Colonic mucosa (tissue), 4 donors: ENCODE data around the gene ARID4B. TPM values are rescaled to one million over a fixed set of nuclear protein-coding genes. Genes with fewer than 3 reads are reported as not detected.
A peak's percentile ranks its signal among the peaks of the same experiment; 100 is the strongest.
"Not testable (repeated sequence)": the region's sequence is repeated elsewhere in the genome, so short reads cannot be mapped to it uniquely, and the experiment has no call there.

Experiments used
- DNase-seq: peaks from one replicate; pipeline ENCODE4 v3.0.0-alpha.2; 2020
- H3K27ac ChIP-seq: fragments of 200-600 bp; one replicate; pipeline ENCODE4 v1.8.0; 2021
- H3K27me3 ChIP-seq: fragments of 200-600 bp; one replicate; pipeline ENCODE4 v1.8.0; 2021
- H3K36me3 ChIP-seq: fragments of 200-600 bp; one replicate; pipeline ENCODE4 v1.8.0; 2021
- H3K4me1 ChIP-seq: fragments of 200-600 bp; one replicate; pipeline ENCODE4 v1.8.0; 2021; ENCODE audit warnings: mild to moderate bottlenecking
- H3K4me3 ChIP-seq: fragments of 200-600 bp; one replicate; pipeline ENCODE4 v1.8.0; 2021
- H3K9ac ChIP-seq, 2 donors: one replicate each; pipeline ENCODE4 v1.7.0; 2013; ENCODE audit warnings: control low read depth in 2 of 2, low read depth in 2 of 2, low read length in 2 of 2
- H3K9me3 ChIP-seq: fragments of 200-600 bp; one replicate; pipeline ENCODE4 v1.8.0; 2021
- intact Hi-C: fragments of 100-400 bp; cut with DNase I; formaldehyde crosslinking; loops from one replicate; pipeline ENCODE4 v1.14.1; 2022
- total RNA-seq, 2 donors: library from RNA; stranded (reverse); fragmentation: NEBNext Ultra II Directional in 1 of 2; extraction: Animal tissue kit (Norgen Biotek cat#: 25700) in 1 of 2; gene quantifications; one replicate each; pipeline ENCODE4 v1.2.1, GENCODE V29; 2021
- TF ChIP-seq, protein P1 (sequence below): fragments of 200-600 bp; IDR thresholded peaks from one replicate; pipeline ENCODE4 v1.8.0; 2022; ENCODE audit warnings: antibody characterized with exemption, mild to moderate bottlenecking
- donor health status: healthy.
- donor health status: DM: no; HTN: no; CAD: no.
- donor health status: DM: no; HTN: no; CAD: no.

Gene ARID4B
- total RNA-seq, 2 donors from 2014 or later = 27.0 to 31.0 TPM

DNA sequence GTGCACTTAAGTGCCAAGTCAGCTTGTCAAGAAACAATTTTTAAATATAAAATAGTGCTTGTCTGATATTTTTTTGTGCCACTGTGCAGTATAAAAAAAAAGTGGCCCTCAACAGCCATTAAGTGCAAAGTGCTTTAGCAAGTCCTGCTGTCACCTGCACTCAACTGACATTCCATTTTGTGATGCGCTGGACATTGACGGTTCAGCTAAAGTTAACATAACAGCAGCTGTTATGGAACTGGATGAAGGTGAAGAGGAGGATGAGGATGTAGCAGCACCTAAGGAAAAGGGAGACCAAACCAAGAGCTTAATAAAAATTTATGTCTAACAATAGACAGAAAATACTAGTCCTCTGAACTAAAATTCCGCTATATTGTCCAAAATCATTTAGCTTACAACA, 159.6 kb downstream of the ARID4B start:
- DNase-seq = no peak
- no peaks in the 10 kb centered on the region for H3K27me3 ChIP-seq
- H3K9ac ChIP-seq = no peak overlapping the region
- TF ChIP-seq, protein P1, sequence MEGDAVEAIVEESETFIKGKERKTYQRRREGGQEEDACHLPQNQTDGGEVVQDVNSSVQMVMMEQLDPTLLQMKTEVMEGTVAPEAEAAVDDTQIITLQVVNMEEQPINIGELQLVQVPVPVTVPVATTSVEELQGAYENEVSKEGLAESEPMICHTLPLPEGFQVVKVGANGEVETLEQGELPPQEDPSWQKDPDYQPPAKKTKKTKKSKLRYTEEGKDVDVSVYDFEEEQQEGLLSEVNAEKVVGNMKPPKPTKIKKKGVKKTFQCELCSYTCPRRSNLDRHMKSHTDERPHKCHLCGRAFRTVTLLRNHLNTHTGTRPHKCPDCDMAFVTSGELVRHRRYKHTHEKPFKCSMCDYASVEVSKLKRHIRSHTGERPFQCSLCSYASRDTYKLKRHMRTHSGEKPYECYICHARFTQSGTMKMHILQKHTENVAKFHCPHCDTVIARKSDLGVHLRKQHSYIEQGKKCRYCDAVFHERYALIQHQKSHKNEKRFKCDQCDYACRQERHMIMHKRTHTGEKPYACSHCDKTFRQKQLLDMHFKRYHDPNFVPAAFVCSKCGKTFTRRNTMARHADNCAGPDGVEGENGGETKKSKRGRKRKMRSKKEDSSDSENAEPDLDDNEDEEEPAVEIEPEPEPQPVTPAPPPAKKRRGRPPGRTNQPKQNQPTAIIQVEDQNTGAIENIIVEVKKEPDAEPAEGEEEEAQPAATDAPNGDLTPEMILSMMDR = no peak
- no peaks in the 10 kb centered on the region for H3K36me3 ChIP-seq
- no peak overlapping the region for H3K4me3 ChIP-seq
- H3K4me1 ChIP-seq = no peaks in the 10 kb centered on the region
- H3K9me3 ChIP-seq = no peaks in the 10 kb centered on the region
- intact Hi-C loops = no loop called here
- no peak overlapping the region for H3K27ac ChIP-seq

DNA sequence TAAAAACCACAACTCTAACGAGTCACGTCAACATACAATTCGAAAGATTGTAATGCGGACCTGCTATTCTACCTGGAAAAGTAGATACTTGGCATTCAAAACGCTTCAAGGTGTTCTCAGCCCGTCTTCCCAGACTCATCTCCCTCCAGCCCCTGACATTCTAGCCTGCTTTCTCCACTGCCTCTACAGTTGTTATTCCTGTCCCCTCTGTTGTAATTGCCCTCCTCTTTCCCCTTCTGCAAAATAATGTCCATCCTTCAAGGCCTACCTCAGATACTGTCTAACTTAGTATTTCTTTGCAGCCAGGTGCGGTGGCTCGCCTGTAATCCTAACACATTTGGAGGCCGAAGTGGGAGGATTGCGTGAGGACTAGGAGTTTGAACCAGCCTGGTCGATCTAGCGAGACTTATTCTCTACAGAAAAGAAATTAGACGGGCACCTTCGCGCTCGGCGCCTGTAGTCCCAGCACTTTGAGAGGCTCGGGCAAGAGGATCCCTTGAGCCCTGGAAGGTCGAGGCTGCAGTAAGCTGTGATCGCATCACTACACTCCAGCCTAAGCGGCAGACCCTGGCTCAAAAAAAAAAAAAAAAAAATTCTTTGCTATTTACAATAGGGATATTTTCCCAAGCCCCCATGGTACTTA, 166.2 kb downstream of the ARID4B start:
- Histone ChIP-seq H3K9ac (peak overlapping the region; percentile 86 to 95), H3K9me3 (no peaks in the 10 kb centered on the region), H3K27ac (peak overlapping the region; percentile 89), H3K27me3 (no peaks in the 10 kb centered on the region), H3K36me3 (no peaks in the 10 kb centered on the region), H3K4me3 (peak overlapping the region; percentile 62), H3K4me1 (peaks cover 5% of the 10 kb centered on the region)
- intact Hi-C loops = no loop called here
- DNase-seq = no peak
- TF ChIP-seq, protein P1 = no peak

DNA sequence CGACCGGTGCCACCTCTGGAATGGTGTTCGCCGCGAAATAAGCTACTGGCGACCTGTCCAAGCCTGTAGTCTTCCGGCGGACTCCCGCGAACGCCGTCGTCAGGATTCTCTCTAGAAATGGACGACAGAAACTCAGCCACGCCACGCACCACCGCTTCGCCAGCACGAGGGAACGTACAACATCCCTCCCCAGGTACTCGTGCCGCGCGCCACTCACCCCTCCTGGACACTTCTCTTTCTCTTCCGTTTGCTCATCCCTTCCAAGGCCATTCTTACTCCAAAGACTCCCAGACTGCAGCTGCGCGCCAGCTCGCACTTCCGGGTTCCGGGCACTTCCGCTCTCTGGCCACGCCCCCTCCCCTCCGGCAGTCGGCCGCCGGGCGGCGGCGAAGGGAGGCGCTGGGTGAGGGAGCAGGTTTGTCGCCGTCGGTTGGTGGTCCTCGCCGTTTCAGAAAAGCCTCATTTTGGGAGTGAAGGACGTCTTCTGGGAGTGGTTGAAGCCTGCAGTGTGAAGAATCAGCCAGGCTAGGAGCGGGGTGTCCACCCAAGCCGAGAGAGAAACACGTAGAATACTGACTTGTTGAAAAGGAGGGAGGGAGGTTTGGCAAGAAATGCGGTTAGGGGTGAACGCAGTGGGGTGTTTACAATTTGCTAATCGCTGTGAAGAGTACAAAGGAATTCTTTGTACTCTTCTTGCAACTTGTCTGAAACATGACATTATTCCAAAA, 166.9 kb downstream of the ARID4B start, which contains the start of gene RBM34:
RBM34 (minus strand) TSS at position 294 of the 728 bp plus-strand sequence; CDS start at position 270, 24 bp downstream.
- TF ChIP-seq, protein P1 = no peak
- intact Hi-C loops = no loop called here
- H3K36me3 ChIP-seq = no peaks in the 10 kb centered on the region
- no peaks in the 10 kb centered on the region for H3K27me3 ChIP-seq
- H3K4me1 ChIP-seq = peaks cover 8% of the 10 kb centered on the region
- peak within 1 kb of the TSS; percentile 89 for H3K27ac ChIP-seq
- DNase-seq = peak; percentile 94
- H3K4me3 ChIP-seq = peak within 1 kb of the TSS; percentile 62
- peak within 1 kb of the TSS; percentile 86 to 95 for H3K9ac ChIP-seq
- no peaks in the 10 kb centered on the region for H3K9me3 ChIP-seq

DNA sequence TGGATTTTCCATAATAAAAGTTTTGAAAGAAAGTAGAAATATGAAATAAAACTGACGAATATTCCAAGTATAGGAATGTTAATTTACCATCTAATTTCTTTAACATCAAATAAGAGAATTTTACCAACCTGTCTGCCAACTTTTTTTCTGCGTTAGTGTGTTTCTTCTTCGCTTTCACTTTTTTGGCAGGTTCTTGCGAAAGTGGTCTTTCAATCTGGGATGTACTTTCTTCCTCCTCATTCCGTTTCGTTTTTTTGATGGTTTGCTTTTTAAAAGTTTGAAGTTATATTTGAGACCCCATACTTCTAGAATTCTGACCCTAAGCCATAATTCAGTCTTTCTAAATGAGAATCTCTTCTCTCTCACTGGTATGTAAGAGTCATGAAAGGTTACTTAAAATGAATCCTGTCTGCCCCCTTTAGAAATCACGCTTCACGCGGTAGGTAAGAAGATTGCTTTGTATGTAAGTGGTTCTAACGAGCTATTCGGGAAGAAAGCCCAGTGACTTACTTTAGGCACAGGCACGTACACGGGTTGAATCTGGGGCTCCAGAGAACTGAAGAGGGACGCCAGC, 167.5 kb downstream of the ARID4B start:
- Histone ChIP-seq H3K4me1 (peaks cover 8% of the 10 kb centered on the region), H3K4me3 (peak overlapping the region; percentile 62), H3K9ac (peak overlapping the region; percentile 86 to 95), H3K9me3 (no peaks in the 10 kb centered on the region), H3K27me3 (no peaks in the 10 kb centered on the region), H3K36me3 (no peaks in the 10 kb centered on the region), H3K27ac (peak overlapping the region; percentile 89)
- TF ChIP-seq, protein P1 = no peak
- intact Hi-C loops = no loop called here
- no peak for DNase-seq

DNA sequence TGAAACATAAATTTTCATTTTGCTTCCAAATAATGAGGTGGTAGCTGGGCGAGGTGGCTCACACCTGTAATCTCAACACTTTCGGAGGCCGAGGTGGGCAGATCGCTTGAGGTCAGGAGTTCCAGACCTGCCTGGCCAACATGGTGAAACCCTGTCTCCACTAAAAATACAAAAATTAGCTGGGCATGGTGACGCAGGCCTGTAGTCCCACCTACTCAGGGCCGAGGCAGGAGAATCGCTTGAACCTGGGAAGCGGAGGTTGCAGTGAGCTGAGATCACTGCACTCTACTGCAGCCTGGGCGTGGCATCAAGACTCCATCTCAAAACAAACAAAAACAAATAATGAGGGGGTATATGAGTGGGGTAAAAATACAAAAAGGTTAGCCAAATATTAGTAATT, 168.0 kb downstream of the ARID4B start:
- not testable (repeated sequence) for H3K27ac ChIP-seq

GRCh38 chr1:235159284-235159683, 168.7 kb downstream of the ARID4B start:
- H3K4me3 ChIP-seq, H3K27ac ChIP-seq, H3K27me3 ChIP-seq, intact Hi-C loops, H3K9me3 ChIP-seq, H3K36me3 ChIP-seq, H3K9ac ChIP-seq, H3K4me1 ChIP-seq, DNase-seq: not testable (repeated sequence)

More for the DNA sequence above, 168.0 kb downstream of the ARID4B start:
- DNase-seq, H3K9me3 ChIP-seq, H3K4me1 ChIP-seq, intact Hi-C loops, H3K27me3 ChIP-seq, H3K36me3 ChIP-seq: not testable (repeated sequence)
- Histone ChIP-seq H3K9ac (peak overlapping the region in 1 of 2 donors; percentile 95), H3K4me3 (peak overlapping the region; percentile 62)
